Measurements from ENCODE around the gene LAMC1.

GRCh38 chr1:183073320-183073719 is 50.1 kb downstream of the LAMC1 start:
- TF ChIP-seq CTCF (IDR thresholded peaks at IDR 0.05) (no peak), POLR2A (IDR thresholded peaks at IDR 0.05) (no peak)

All from uterus (tissue), 2 donors.